Stimulated activated CD8-positive, alpha-beta memory T cell treated with anti-CD3 and anti-CD28 coated beads, Interleukin-4, amount 100 ng/mL, for 48 hours (primary cell): ENCODE data around the gene AXIN1.
"Not testable (repeated sequence)": the region's sequence is repeated elsewhere in the genome, so short reads cannot be mapped to it uniquely, and the experiment has no call there.

Source experiments
- DNase-seq: peaks from one replicate; pipeline ENCODE4 v3.0.0-alpha.2; 2020

Gene AXIN1, protein sequence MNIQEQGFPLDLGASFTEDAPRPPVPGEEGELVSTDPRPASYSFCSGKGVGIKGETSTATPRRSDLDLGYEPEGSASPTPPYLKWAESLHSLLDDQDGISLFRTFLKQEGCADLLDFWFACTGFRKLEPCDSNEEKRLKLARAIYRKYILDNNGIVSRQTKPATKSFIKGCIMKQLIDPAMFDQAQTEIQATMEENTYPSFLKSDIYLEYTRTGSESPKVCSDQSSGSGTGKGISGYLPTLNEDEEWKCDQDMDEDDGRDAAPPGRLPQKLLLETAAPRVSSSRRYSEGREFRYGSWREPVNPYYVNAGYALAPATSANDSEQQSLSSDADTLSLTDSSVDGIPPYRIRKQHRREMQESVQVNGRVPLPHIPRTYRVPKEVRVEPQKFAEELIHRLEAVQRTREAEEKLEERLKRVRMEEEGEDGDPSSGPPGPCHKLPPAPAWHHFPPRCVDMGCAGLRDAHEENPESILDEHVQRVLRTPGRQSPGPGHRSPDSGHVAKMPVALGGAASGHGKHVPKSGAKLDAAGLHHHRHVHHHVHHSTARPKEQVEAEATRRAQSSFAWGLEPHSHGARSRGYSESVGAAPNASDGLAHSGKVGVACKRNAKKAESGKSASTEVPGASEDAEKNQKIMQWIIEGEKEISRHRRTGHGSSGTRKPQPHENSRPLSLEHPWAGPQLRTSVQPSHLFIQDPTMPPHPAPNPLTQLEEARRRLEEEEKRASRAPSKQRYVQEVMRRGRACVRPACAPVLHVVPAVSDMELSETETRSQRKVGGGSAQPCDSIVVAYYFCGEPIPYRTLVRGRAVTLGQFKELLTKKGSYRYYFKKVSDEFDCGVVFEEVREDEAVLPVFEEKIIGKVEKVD

DNA sequence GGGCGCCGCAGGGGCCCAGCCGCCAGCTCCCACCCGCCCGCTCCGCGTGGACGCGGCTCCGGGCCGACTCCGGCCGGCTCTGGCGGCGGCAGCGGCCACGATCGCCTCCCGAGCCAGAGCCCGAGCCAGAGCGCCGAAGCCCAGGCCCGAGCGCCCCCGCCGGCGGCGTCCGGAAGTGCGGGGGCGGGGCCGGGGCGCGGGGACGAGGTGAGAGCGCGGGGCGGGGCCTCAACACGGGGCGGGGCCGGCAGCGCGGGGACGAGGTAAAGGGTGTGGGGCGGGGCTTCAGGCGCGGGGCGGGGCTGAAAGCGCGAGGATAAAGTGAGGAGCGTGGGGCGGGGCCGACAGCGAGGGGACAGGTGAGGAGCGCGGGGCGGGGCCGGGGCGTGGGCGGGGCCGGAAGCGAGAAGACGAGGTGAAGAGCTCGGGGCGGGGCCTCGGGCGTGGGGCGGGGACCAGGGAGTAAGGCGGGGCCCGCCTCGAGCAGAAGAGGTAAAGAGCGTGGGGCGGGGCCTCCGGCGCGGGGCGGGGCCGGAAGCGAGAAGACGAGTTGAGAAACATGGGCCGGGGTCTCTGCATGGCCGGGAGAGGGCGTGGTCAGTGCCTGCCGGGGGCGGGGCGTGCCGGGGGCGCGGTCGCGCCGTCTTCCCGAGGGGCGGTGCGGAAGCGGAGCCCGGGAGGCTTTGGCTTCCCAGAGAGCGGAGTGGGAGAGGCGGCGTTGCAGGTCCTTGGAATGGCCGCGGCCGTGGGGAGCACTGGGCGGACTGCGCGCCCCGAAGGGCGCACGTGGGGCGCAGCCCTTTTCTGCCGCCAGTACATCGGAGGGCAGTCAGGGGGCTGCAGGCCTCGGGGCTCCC is at the start of gene AXIN1:
Gene AXIN1 (minus strand): TSS at position 177 of the 857 bp plus-strand sequence. CDS start 5,698 bp downstream, outside the sequence.
- peak; percentile 100 for DNase-seq

- peak; percentile 99 for DNase-seq
Observed at GRCh38 chr16:401468-402348, 49.2 kb upstream of the AXIN1 start, which contains the start of gene DECR2. DECR2 (plus strand) TSS chr16:401885; CDS start chr16:401964, 79 bp downstream.

DNA sequence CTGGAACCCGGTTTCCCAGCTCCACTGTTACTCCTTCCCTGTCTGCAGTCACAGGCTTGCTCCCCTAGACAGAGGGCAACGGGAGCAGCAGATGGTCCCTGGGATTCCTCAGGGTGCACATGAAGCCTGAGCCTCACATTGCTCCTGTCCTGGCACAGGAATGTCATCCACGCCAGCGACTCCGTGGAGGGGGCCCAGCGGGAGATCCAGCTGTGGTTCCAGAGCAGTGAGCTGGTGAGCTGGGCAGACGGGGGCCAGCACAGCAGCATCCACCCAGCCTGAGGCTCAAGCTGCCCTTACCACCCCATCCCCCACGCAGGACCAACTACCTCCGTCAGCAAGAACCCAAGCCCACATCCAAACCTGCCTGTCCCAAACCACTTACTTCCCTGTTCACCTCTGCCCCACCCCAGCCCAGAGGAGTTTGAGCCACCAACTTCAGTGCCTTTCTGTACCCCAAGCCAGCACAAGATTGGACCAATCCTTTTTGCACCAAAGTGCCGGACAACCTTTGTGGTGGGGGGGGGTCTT is 47.6 kb upstream of the AXIN1 start:
- DNase-seq = no peak

GRCh38 chr16:399340-400019 is 47.0 kb upstream of the AXIN1 start:
- no peak for DNase-seq

- DNase-seq = no peak
Observed at GRCh38 chr16:398561-399339, 46.2 kb upstream of the AXIN1 start.

DNA sequence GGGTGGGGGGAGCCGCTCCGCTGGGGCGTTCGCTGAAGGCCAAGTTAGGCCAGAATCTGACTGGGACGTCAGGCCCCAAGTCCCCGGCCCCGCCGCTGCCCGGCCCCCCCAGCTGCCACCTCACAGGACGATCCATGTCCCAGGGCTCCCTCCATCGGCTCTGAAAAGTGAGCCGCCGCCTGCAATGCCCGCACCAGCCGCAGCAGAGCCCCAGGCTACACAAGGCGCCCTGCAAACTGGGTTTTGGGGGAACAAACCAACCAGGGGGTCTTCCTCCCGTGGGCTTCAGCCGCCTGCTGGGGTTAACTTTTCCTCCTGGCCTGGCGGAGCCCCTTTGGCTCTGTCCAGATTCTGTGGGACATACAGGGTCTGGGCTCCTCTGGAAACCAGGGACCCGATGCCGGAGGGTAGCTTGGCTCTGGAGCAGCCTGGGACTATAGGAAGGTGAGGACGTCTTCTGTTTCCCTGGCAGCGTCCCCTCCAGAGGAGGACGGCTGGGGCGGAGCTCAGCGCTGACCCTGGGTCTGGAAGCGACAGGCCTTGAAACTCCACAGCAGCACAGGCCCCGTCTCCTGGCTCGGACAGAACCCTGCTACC is 45.3 kb upstream of the AXIN1 start:
- DNase-seq = peak; percentile 43

GRCh38 chr16:397135-397661 is 44.7 kb upstream of the AXIN1 start, which contains the start of gene NME4:
NME4 (plus strand) TSS chr16:397199; CDS start chr16:397223, 24 bp downstream.
- DNase-seq = no peak

- DNase-seq = no peak
Observed at GRCh38 chr16:396605-397004, 44.1 kb upstream of the AXIN1 start.

DNA sequence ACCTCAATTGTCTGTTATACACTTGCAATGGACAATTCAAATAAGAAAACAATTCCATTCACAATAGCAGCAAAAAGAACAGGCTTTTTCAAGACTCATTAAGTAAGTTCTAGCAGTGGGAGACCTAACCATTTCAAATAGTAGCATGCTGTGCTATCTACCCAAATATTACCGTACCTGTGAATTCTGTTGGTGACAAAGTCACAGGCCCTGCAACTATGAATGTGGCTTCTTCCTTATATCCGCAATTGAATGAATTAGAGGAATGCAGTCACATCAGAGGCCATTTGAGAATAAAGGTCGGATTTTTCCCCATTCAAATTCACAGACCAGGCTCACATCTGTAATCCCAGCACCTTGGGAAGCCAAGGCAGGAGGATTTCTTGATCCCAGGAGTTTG is 43.7 kb upstream of the AXIN1 start:
- no peak for DNase-seq

DNA sequence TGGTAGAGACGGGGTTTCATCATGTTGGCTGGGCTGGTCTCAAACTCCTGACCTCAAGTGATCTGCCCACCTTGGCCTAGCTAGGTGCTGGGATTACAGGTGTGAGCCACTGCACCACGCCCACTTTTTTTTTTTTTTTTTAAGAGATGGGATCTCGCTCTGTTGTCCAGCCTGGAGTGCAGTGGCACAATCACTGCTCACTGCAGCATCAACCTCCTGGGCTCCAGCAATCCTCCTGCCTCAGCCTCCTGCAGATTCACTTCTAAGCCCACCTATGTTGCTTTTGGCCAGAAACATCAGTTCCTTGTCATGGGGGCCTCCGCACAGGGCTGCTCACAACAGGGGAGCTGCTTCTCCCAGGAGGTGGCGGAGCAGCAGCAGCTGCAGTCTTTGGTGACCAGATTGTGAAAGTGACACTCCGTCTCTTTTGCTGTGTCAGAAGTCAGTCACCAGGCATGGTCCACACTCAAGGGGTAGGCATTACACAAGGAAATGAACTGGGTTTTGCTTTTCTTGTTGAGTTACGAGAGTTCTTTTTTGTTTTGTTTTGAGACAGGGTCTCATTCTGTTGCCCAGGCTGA is 40.0 kb upstream of the AXIN1 start:
- DNase-seq = peak; percentile 58

DNA sequence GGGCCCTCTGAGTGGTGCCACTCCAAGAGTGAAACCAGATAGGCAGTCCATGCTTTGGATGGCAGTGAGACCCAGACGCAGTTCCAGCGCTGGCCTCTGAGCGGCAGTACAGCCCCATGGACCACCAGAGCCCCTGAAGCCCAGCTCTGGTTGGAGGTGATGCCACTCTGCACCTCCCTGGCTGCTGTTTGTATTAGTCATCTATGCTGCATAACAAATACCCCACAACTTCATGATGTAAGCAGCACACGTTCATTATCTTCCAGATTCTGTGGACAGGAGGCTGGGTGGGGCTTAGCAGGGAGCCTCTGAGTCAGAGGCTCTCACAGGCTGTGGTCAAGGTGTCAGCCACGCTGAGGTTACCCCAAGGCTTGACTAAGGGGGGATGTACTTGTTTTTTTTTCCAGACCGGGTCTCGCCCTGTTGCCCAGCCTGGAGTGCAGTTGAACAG is 39.4 kb upstream of the AXIN1 start:
- DNase-seq = peak; percentile 94

GRCh38 chr16:389352-389751 is 36.8 kb upstream of the AXIN1 start:
- DNase-seq = no peak

DNA sequence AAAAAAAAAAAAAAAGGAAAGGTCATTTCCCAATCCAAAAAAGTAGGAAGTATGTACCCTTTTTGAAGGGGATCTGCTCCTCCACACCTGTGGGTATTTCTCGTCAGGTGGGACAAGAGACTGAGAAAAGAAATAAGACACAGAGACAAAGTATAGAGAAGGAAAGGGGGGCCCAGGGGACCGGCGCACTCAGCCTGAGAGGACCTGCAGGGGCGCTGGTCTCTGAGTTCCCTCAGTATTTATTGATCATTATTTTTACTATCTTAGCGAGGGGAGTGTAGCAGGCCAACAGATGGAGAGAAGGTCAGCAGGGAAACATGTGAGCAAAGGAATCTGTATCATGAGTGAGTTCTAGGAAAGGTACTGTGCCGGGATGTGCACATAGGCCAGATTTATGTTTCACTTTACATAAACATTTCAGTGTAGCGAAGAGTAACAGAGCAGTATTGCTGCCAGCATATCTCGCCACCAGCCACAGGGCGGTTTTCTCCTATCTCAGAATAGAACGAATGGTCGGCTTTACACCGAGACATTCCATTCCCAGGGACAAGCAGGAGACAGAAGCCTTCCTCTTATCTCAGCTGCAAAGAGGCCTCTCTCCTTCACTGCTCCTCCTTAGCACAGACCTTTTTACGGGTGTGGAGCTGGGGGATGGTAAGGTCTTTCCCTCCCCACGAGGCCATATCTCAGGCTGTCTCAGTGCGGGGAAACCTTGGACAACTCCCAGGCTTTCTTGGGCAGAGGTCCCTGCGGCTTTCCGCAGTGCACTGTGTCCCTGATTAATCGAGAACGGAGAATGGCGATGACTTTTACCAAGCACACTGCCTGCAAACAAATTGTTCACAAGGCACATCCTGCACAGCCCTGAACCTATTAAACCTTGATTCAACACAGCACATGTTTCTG is 35.5 kb upstream of the AXIN1 start:
- not testable (repeated sequence) for DNase-seq

- no peak for DNase-seq
Observed at GRCh38 chr16:386641-387156, 34.2 kb upstream of the AXIN1 start.

- DNase-seq = peak; percentile 69
Observed at GRCh38 chr16:383326-384051, 31.0 kb upstream of the AXIN1 start.
